Measurements from ENCODE around the gene MXD1.

- TF ChIP-seq CTCF (IDR thresholded peaks at IDR 0.05) (no peak), EZH2 (IDR thresholded peaks at IDR 0.05; ENCODE audit: borderline replicate concordance, insufficient read depth, low read depth, low read length, poor library complexity, severe bottlenecking) (no peak)
Measured at GRCh38 chr2:69959425-69959824, 44.5 kb downstream of the MXD1 start.
